NCI-H2029 (cell line): Measurements from ENCODE around the gene A2ML1.
A peak's percentile ranks its signal among the peaks of the same experiment; 100 is the strongest.
"Not testable (repeated sequence)": the region's sequence is repeated elsewhere in the genome, so short reads cannot be mapped to it uniquely, and the experiment has no call there.

Source experiments
- DNase-seq: peaks from one replicate; lab custom pipeline; 2025; lab: John Stamatoyannopoulos, UW

A2ML1 gene

GRCh38 chr12:8907513-8907912 is 85.1 kb downstream of the A2ML1 start:
- DNase-seq: no peak

GRCh38 chr12:8909752-8910151 is 87.3 kb downstream of the A2ML1 start:
- DNase-seq: no peak

- no peak for DNase-seq
Observed at GRCh38 chr12:8911606-8912268, 89.3 kb downstream of the A2ML1 start.

GRCh38 chr12:8912914-8913313 is 90.5 kb downstream of the A2ML1 start:
- no peak for DNase-seq

GRCh38 chr12:8913702-8914032 is 91.2 kb downstream of the A2ML1 start:
- DNase-seq: no peak

GRCh38 chr12:8914033-8914715 is 91.8 kb downstream of the A2ML1 start, which contains the start of gene PHC1:
Gene PHC1 (plus strand): TSS chr12:8914509. CDS start chr12:8917678, 3,169 bp downstream.
- DNase-seq: peak; percentile 67

- DNase-seq: no peak
Observed at GRCh38 chr12:8914716-8915526, 92.5 kb downstream of the A2ML1 start.

- DNase-seq: no peak
Observed at GRCh38 chr12:8916154-8916553, 93.7 kb downstream of the A2ML1 start.

- no peak for DNase-seq
Observed at GRCh38 chr12:8917031-8917430, 94.6 kb downstream of the A2ML1 start.

- no peak for DNase-seq
Observed at GRCh38 chr12:8917751-8918150, 95.3 kb downstream of the A2ML1 start.

- not testable (repeated sequence) for DNase-seq
Observed at GRCh38 chr12:8919643-8920042, 97.2 kb downstream of the A2ML1 start.

GRCh38 chr12:8922544-8922943 is 100.1 kb downstream of the A2ML1 start:
- DNase-seq: no peak
